OCI-LY3 (cell line): ENCODE measurements around the gene ALDH1A3.
"Not testable (repeated sequence)": the region's sequence is repeated elsewhere in the genome, so short reads cannot be mapped to it uniquely, and the experiment has no call there.

Experiments used
- H2AFZ ChIP-seq: fragments of 200-600, 300-600 bp; shearing (Covaris generic); 2 replicates; pipeline ENCODE4 v1.6.0; 2014; ENCODE audit warnings: antibody characterized with exemption, low read depth, low read length
- H3K27ac ChIP-seq: fragments of 200-600, 300-600 bp; sonication (generic); 2 replicates; pipeline ENCODE4 v1.5.1; 2014; ENCODE audit warnings: mild to moderate bottlenecking, low read length, moderate library complexity, mixed read lengths
- H3K27me3 ChIP-seq: fragments of 200-600, 300-600 bp; sonication (generic); 2 replicates; pipeline ENCODE4 v1.6.1; 2014; ENCODE audit warnings: low read depth, low read length, mixed read lengths
- H3K36me3 ChIP-seq: fragments of 200-600, 300-600 bp; sonication (generic); replicated peaks from 2 replicates; pipeline ENCODE3; 2014; ENCODE audit warnings: low read depth, low read length, mixed read lengths
- H3K4me1 ChIP-seq: fragments of 300-600, 200-600 bp; sonication (generic); 2 replicates; pipeline ENCODE4 v1.6.1; 2014; ENCODE audit warnings: low read length, mixed read lengths
- H3K4me2 ChIP-seq: fragments of 200-600, 300-600 bp; sonication (generic); 2 replicates; pipeline ENCODE4 v1.6.1; 2014; ENCODE audit warnings: low read length, mixed read lengths
- H3K4me3 ChIP-seq: fragments of 300-600, 200-600 bp; sonication (generic); 2 replicates; pipeline ENCODE4 v1.5.1; 2014; ENCODE audit warnings: antibody characterized with exemption, mild to moderate bottlenecking, low read length, moderate library complexity
- H3K79me2 ChIP-seq: fragments of 300-600, 200-600 bp; shearing (Covaris generic); 2 replicates; pipeline ENCODE4 v1.6.1; 2014; ENCODE audit warnings: mild to moderate bottlenecking, low read length, mixed read lengths
- H3K9ac ChIP-seq: fragments of 300-600, 200-600 bp; shearing (Covaris generic); 2 replicates; pipeline ENCODE4 v1.6.0; 2014; ENCODE audit warnings: mild to moderate bottlenecking, low read length, moderate library complexity
- H3K9me3 ChIP-seq: fragments of 200-600, 300-600 bp; shearing (Covaris generic); 2 replicates; pipeline ENCODE4 v1.6.1; 2014; ENCODE audit warnings: low read length, mixed read lengths; ENCODE audit not compliant: insufficient read depth
- H4K20me1 ChIP-seq: fragments of 200-600, 300-600 bp; sonication (generic); 2 replicates; pipeline ENCODE4 v1.6.1; 2016; ENCODE audit warnings: low read length, mixed read lengths; ENCODE audit not compliant: insufficient read depth
- CTCF ChIP-seq: fragments of 200-600, 300-600 bp; sonication (generic); IDR thresholded peaks from 2 replicates; pipeline ENCODE4 v1.5.1; 2014; ENCODE audit warnings: antibody characterized with exemption, low read length, low read depth
- EZH2phosphoT487 ChIP-seq: fragments of 200-600 bp; shearing (Covaris generic); IDR thresholded peaks from 2 replicates; pipeline ENCODE4 v1.6.1; 2018; ENCODE audit warnings: antibody characterized with exemption, mixed run types, low read depth

ALDH1A3 gene

DNA sequence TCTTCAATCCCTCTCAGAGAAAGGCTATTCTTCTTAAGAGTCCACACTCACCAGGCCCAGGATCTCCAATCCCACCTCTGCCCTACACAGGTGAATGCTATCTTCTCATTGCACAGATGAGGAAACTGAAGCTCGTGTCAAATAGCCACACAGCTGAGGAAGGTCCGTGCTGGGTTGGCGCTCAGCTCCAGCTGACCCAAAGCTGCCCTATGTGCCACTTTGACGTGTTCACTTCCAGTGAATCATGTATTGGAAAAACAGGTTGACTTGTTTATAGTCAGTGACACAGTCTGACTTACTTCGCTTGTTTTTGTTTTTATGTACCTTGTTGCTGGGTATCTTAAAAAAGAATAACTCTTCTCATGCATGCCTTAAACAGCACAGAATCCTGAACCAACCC, 32.4 kb upstream of the ALDH1A3 start:
- Histone ChIP-seq H3K36me3 (no peaks in the 10 kb centered on the region), H3K79me2 (no peaks in the 10 kb centered on the region), H4K20me1 (no peaks in the 10 kb centered on the region), H3K9me3 (no peaks in the 10 kb centered on the region), H3K4me1 (no peaks in the 10 kb centered on the region), H3K27ac (no peak overlapping the region), H3K4me2 (no peak overlapping the region), H3K9ac (no peak overlapping the region), H2AFZ (no peak overlapping the region), H3K27me3 (peaks cover 9% of the 10 kb centered on the region), H3K4me3 (no peak overlapping the region)
- TF ChIP-seq CTCF (no peak), EZH2phosphoT487 (no peak)

DNA sequence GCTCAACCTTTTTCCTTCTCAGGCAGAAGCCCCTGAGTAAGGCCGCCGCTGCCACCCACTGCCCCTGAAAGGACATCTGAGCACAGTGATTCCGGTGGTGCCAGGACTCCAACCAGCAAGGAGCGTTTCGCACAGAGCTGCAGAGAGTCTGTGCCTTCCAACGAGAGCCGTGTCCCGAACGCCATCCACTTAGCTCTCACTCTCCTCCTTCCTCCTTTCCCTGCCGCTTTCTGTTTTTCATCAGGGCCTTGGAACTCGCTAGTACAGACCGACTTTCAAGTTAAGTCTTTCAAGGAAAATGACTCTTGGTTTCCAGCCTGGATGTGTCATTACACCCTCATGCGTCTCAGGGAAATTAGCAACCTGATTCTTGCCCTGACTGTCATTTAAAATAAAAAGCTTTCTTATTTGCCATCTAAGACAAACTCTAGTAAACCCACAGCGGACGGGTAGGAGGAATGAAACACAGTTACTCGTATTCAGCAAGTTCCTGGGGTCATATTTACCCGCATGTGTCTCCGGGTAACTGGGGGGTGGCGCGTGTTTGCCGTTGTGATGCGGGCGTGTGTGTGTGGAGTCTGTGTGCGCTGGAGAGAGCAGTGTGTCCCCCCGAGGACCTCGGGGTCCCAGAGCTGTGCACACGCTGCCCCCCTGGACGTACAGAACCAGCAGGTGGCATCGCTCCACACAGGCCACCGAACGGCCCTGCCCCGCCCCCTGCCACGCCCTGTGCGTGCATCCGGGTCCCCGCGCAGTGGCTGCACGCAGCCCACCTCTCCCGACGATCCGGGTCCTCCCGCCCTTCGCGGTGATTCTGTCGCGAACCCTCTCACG, 30.4 kb upstream of the ALDH1A3 start:
- Histone ChIP-seq H3K9ac (no peak overlapping the region), H3K27ac (no peak overlapping the region), H3K27me3 (peaks cover 9% of the 10 kb centered on the region), H3K9me3 (no peaks in the 10 kb centered on the region), H3K4me3 (no peak overlapping the region), H3K4me1 (no peaks in the 10 kb centered on the region), H3K36me3 (no peaks in the 10 kb centered on the region), H3K79me2 (no peaks in the 10 kb centered on the region), H4K20me1 (no peaks in the 10 kb centered on the region), H3K4me2 (no peak overlapping the region), H2AFZ (no peak overlapping the region)
- TF ChIP-seq CTCF (no peak), EZH2phosphoT487 (no peak)

GRCh38 chr15:100849855-100850218, 29.8 kb upstream of the ALDH1A3 start:
- no peak overlapping the region for H3K4me2 ChIP-seq
- TF ChIP-seq CTCF (no peak), EZH2phosphoT487 (no peak)
- no peak overlapping the region for H2AFZ ChIP-seq
- H3K4me3 ChIP-seq, result no peak overlapping the region
- H3K9ac ChIP-seq, result no peak overlapping the region
- H3K4me1 ChIP-seq, result no peaks in the 10 kb centered on the region
- no peaks in the 10 kb centered on the region for H3K36me3 ChIP-seq
- no peaks in the 10 kb centered on the region for H3K79me2 ChIP-seq
- H3K27me3 ChIP-seq, result peaks cover 9% of the 10 kb centered on the region
- no peaks in the 10 kb centered on the region for H3K9me3 ChIP-seq
- no peaks in the 10 kb centered on the region for H4K20me1 ChIP-seq
- H3K27ac ChIP-seq, result no peak overlapping the region

DNA sequence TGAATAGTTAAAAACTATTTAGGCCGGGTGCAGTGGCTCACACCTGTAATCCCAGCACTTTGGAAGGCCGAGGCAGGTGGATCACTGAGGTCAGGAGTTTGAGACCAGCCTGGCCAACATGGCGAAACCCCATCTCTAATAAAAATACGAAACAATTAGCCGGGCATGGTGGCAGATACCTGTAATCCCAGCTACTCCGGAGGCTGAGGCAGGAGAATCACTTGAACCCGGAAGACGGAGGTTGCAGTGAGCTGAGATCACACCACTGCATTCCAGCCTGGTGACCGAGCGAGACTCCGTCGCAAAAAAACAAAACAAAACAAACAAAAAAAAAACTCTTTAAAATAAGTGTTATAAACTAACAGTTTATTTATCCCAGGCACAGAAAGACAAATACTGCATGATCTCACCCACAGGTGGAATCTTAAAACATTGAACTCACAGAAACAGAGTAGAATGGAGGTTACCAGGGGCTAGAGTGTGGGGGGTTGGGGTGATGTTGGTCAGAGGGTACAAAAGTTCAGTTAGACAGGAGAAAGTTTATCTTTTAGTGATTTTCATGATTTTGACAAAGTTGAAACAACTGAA, 28.1 kb upstream of the ALDH1A3 start:
- H3K27ac ChIP-seq, H3K4me2 ChIP-seq, H2AFZ ChIP-seq, H3K9me3 ChIP-seq, H3K27me3 ChIP-seq, H3K9ac ChIP-seq, H3K36me3 ChIP-seq, H3K4me3 ChIP-seq, H3K79me2 ChIP-seq, H4K20me1 ChIP-seq, H3K4me1 ChIP-seq: not testable (repeated sequence)
